Lung microvascular endothelial cell (primary cell): ENCODE results near the gene MTHFS. TPM values are rescaled to one million over a fixed set of nuclear protein-coding genes. Genes with fewer than 3 reads are reported as not detected.

Experiments
- DNase-seq, 2 donors: peaks; one replicate each; pipeline versions ENCODE4 v3.0.0 to v3.0.0-alpha.2; 2010; ENCODE audit warnings: low read depth in 2 of 2
- total RNA-seq: library from RNA; depleted of rRNA; stranded (reverse); fragments of >200 nt; gene quantifications from 2 replicates; pipeline ENCODE4 v1.2.1, GENCODE V29; 2014

Gene MTHFS
- total RNA-seq, 1 donor from 2014 or later = 16.1 TPM

- DNase-seq = no peak
Observed at GRCh38 chr15:79875213-79875612, 21.6 kb downstream of the MTHFS start.

DNA sequence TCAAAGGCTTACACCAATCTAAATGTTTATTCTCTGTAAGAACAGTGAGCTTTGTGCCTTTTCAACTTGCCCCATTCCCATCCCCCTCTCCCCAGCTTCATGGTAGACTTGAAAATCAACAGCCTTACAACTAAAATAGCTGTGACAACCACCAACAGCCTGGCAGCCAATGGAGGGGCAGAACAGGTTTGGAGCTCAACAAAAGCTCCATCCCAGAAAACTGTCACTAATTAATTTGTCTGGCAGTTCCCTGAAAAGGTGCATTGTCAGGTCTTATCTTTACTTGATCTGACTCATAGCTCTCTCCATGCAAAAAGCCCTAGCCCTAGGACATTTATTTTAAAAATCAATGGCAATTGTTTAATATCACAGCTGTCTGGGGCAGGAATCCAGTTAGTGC is 22.6 kb downstream of the MTHFS start:
- DNase-seq = no peak

DNA sequence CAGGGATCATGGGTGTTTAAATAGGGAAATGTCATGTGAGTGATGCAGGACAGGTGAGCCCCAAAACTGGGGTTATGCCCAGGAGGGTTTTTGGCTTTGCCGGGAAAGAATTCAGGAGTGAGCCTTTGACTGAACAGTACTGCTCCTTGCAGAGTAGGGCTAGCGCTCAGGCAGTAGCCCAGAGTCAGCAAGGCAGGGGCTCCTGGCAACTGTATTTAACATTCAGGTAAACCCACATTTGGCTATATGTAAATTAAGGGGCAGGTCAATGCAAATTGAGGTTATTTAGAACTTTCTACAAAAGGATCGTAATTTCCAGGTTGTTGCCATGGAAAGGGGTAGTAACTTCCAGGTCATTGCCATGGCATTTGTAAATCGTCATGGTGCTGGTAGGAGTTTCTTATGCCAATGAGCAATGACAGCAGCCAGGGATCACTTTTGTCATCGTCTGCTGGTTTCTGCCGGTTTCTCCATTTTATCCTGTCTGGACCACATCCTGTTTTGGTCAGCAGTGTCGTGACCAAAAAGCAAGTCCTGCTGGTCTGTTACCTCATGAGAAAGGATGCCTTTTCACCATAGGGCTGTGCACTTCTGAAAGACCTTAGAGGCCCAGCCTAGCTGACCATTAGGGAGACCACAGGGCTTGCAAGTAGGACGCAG is 24.3 kb downstream of the MTHFS start:
- peak in 1 of 2 donors; percentile 62 for DNase-seq

DNA sequence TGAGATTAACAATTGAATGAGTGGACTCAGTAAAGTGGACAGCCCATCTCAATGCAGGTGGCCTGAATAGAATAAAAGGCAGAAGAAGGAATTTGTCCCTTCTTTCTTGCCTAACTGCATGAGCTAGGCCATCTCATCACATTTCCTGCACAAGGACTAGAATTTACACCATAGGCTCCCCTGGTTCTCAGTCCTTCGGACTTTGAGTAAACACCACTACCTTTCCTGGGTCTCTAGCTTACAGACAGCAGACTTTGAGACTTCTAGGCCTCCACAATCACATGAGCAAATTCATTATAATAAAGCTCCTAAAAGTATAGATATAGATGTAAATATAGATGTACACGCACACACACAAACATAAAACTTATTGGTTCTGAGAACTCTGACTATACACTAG is 28.3 kb downstream of the MTHFS start:
- no peak for DNase-seq

- DNase-seq = peak in 1 of 2 donors; percentile 20
Observed at GRCh38 chr15:79863886-79864285, 32.9 kb downstream of the MTHFS start.

DNA sequence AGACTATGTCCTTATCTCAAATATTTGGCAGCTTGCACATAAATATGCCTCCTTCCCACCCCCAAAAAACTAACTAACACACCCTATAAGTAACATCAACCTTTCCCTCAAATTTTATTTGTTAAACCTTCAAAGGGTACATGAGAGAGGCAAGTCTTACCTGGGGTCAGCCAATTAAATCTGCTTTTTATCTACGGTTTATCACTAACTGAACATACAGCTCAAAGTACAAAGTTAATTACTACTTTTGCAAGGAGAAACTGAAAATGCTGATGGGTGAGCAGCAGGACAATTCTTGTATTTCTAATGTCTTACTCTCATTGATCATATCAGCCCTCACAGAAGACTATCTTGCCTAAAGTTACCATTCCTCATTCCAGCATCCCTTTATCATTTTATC is 34.6 kb downstream of the MTHFS start:
- no peak for DNase-seq

- DNase-seq = no peak
Observed at GRCh38 chr15:79860661-79861060, 36.2 kb downstream of the MTHFS start.

DNA sequence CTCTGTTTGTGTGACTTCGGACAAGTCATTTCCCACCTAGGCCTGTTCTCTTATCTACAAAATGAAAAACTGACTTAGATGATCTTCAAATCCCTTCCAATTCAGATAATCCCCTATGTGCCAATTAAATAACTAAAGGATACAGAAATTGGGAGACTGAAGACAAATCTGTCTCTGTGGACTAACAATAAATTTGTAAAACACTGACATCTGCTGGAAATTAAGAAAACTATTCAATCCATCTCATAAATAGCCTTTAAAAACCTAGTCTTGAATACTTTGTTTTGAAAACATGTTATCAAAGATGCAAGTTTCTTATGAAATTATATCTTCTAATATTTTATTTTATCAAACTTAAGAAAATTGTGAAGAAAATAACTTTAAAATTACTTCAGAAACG is 38.3 kb downstream of the MTHFS start:
- peak in 1 of 2 donors; percentile 10 for DNase-seq

- DNase-seq = peak; percentile 77 to 86
Observed at GRCh38 chr15:79853492-79854328, 43.1 kb downstream of the MTHFS start.

DNA sequence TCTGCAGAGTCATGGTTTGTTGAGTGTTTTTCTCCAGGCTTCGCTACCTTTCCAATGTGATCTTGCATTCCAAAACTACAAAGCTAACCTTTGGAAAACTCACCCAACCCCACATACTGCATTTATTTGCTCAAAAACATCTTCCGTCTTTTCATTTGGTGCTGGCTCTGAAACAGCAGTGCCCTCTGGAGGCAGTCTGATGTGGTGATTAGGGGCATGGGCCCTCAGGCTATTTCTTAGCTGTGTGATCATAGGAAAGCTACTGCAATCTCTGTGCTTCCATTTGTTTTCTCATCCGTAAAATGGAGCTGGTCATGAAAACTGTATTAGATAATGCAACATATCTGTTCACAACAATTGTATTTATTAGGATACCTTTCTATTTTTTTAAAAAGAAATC is 47.0 kb downstream of the MTHFS start:
- DNase-seq = peak; percentile 52 to 59

DNA sequence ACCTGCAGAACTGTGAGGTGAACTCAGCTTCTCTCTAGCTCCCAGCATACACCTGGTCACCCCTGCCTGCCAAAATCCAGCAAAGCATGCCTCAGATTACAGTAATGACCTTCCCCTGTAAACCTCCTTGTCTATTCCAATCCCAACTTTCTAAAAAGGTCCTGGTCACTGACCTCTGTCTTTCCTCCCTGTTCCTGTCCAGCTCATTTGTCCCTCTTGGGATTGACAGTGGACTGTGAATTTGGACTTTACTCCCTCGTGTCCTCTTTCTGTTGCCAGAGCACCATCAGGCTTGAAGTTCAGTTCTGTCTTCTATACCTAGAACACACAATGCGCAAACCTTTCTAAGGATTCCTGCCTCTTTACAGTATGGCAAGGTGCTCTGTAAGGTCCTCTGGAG is 50.3 kb downstream of the MTHFS start:
- DNase-seq = no peak

DNA sequence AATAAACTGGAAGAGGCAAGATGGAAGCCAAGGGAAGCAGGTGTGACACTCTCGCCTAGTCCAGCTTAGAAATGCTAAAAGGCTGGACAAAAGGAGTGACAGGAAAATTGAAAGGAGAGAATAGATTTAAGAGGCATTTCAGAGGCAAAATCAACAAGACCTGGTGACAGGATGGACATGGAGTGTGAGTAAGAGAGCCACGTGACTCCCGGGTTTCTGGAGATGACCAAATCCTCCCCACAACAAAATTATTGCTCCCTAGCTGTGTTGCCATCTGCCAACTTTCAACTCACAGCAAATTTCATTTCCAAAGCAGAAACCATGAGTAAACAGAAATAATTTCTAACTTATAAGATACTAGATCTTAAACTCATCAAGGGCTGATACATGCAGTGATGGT is 52.6 kb downstream of the MTHFS start:
- DNase-seq = no peak

GRCh38 chr15:79837846-79838245 is 59.0 kb downstream of the MTHFS start:
- no peak for DNase-seq

DNA sequence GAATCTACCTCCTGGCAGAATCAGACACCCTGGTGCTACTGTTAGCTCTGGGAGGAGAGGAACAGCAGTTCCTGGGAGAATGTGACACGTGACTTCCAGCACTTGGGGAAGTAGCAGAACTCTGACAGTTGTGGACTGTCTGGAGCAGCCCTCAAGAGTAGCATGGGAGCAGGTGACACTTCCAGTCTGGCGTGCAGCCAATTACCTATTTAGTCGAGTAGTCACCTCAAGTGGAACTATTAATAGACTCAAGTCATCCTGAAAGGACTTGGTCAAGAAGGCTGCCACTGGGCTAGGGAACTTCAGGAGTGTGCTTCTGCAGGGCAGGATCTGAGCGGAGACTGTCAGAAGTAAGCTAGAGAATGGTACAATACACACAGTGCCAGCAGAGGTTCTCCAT is 62.3 kb downstream of the MTHFS start:
- DNase-seq = no peak

DNA sequence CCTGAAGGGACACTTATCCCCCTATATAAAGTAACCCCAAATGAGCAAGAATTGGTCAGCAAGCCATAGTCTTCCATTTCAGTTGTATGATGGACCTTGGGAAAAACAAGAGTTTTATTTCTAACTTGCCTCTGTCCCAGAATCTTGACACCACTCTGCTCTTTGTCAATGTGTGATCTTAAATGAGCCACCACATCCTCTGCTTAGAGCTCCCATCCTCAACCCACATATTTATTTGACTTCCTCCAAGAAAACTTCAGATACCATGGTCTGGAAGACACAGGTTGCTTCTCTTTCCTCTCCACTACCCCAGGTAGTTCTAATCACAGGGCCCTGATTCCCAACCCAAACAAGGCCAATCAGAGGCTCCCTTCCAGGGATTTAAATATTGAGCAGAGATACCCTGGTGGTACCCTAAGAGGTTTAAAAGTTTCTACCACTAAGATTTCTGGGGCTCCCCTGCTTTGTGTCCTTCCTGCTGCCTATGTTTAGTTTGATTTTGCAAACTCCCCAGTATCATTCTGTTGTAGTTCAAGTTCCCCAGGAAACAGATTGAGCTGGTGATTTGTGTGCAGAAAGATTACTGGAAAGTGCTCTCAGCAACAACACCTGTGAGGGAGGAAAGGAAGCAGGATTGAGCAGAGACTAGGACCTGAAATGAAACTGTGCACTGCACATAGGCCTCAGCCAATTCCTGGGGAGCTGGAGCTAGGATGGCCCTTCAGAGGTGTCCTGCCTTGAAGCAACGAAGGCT is 64.3 kb downstream of the MTHFS start:
- no peak for DNase-seq

GRCh38 chr15:79831604-79832003 is 65.2 kb downstream of the MTHFS start:
- DNase-seq = no peak

GRCh38 chr15:79829950-79830349 is 66.9 kb downstream of the MTHFS start:
- no peak for DNase-seq

GRCh38 chr15:79828447-79828846 is 68.4 kb downstream of the MTHFS start:
- DNase-seq = no peak

DNA sequence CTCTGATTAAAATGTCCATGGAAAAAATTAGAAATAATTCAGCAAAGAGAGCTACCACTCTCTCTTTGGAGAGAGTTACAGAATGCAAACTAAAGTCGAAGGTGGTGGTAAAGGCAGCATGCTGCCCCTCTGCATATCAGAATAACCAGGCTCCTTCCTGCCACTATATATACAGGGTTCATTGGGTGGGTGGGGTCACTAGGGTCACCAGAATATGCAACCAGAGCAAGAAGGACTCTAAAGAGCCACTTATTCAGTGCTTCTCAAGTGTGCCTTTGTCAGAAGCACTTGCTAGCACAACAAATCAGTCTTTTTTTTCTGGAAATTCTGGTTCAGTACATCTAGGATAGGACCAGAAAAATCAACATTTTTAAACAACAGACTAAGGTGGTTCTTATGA is 70.0 kb downstream of the MTHFS start:
- DNase-seq = no peak

DNA sequence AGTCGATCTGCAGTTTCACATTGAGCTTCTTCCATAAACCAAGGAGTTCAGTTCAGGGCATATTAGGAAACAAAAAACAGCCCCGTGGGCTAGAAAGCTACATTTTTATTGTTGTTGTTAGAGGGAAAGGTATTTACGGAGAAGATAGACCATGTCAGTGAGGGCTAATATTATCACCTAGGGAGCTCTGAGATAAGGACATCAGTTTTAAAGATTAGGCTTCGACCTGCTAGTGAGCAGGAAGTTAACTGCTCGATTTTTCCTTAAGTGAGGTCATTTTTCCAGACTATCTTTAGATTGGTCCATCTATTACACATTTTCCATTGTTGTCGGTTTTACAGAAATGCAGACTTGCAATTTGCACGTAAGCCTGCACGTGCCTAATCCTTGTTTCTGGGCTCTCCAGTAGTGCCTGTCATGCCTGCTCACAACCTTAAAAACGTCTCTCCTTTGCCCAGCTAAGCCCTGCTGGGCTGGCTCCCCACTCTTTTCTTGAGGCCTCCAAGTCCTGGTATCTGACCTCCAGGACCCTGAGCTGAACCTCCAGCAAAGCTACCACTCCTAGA is 72.6 kb downstream of the MTHFS start:
- DNase-seq = peak in 1 of 2 donors; percentile 19

- no peak for DNase-seq
Observed at GRCh38 chr15:79820820-79821219, 76.0 kb downstream of the MTHFS start.

DNA sequence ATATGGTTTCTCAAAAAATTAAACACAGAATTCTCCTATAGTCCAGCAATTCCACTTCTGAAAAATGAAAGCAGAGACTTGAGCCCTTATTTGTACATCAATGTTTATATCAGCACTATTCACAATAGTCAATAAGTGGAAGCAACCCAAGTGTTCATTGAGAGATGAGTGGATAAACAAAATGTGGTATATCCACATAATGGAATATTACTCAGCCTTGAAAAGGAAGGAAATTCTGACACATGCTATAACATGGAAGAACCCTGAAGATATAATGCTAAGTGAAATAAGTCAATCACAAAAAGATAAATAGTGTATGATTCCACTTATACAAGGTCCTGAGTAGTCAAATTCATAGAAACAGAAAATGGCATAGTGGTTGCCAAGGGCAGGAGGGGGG is 76.6 kb downstream of the MTHFS start:
- no peak for DNase-seq
